K562 (cell line): Measurements from ENCODE around the gene MYOM1. TPM values are rescaled to one million over a fixed set of nuclear protein-coding genes. Genes with fewer than 3 reads are reported as not detected.
A peak's percentile ranks its signal among the peaks of the same experiment; 100 is the strongest.

ENCODE experiments used
- ELF1 ChIP-seq: fragments of 200-800 bp; sonication (Bioruptor generic); IDR thresholded peaks from 2 replicates; pipeline ENCODE4 v1.6.1; 2016; ENCODE audit warnings: missing genetic modification characterization, missing compliant biosample characterization
- FOXP1 ChIP-seq: sonication (generic); formaldehyde crosslinking; IDR thresholded peaks from 2 replicates; pipeline ENCODE4 v1.8.0; 2022; ENCODE audit warnings: mild to moderate bottlenecking, missing genetic modification reagents
- FUS ChIP-seq: fragments of 200-400 bp; formaldehyde crosslinking; optimal IDR thresholded peaks from 2 replicates; pipeline ENCODE3; 2017; ENCODE audit warnings: low read depth, low read length
- HDAC3 ChIP-seq: fragments of 450-650 bp; IDR thresholded peaks from 2 replicates; pipeline ENCODE4 v1.6.1; 2018; ENCODE audit warnings: borderline replicate concordance, mild to moderate bottlenecking, moderate library complexity; ENCODE audit not compliant: partially characterized antibody
- HLTF ChIP-seq: fragments of 450-650 bp; IDR thresholded peaks from 2 replicates; pipeline ENCODE4 v1.6.1; 2016
- MAFF ChIP-seq: IDR thresholded peaks from 2 replicates; pipeline ENCODE4 v1.6.1; 2012; ENCODE audit warnings: low read length, improper control_type of control experiment
- MED1 ChIP-seq: sonication (generic); formaldehyde crosslinking; IDR thresholded peaks from 2 replicates; pipeline ENCODE4 v1.8.1; 2023; ENCODE audit warnings: missing genetic modification reagents, borderline replicate concordance
- PCBP1 ChIP-seq: fragments of 200-400 bp; formaldehyde crosslinking; IDR thresholded peaks from 2 replicates; pipeline ENCODE4 v1.6.1; 2018; ENCODE audit warnings: mild to moderate bottlenecking, low read depth, low read length; ENCODE audit not compliant: poor library complexity, severe bottlenecking
- SMARCE1 ChIP-seq: fragments of 450-650 bp; IDR thresholded peaks from 2 replicates; pipeline ENCODE4 v1.7.1; 2016; ENCODE audit warnings: mild to moderate bottlenecking
- SRSF9 ChIP-seq: fragments of 200-400 bp; formaldehyde crosslinking; IDR thresholded peaks from 2 replicates; pipeline ENCODE4 v1.6.1; 2017; ENCODE audit warnings: low read depth, low read length, borderline replicate concordance
- XRCC5 ChIP-seq: fragments of 200-400 bp; formaldehyde crosslinking; IDR thresholded peaks from 2 replicates; pipeline ENCODE4 v1.6.1; 2017; ENCODE audit warnings: low read depth, mild to moderate bottlenecking, low read length
- ZNF23 ChIP-seq: fragments of 250-450 bp; sonication (Bioruptor Pico); IDR thresholded peaks from 2 replicates; pipeline ENCODE4 v1.4.0; 2020; ENCODE audit warnings: mild to moderate bottlenecking
- ZNF316 ChIP-seq: fragments of 450-650 bp; IDR thresholded peaks from 2 replicates; pipeline ENCODE4 v1.6.1; 2016
- ZNF778 ChIP-seq: fragments of 450-650 bp; formaldehyde crosslinking; IDR thresholded peaks from 2 replicates; pipeline ENCODE4 v1.4.0; 2020; ENCODE audit warnings: mild to moderate bottlenecking, moderate library complexity
- polyA plus RNA-seq, 8 experiments: library from polyadenylated mRNA; depleted of rRNA in 4 of 8; stranded (reverse) in 5 of 8; unstranded in 3 of 8; fragments of >200 nt; fragmentation: Nextera tagmentation in 2 of 8; fragmentation: Illumina TruSeq in 1 of 8; extraction: Ambion mirVana in 2 of 8; extraction: Trizol in 1 of 8; gene quantifications; 2 replicates each; pipeline versions ENCODE4 v1.2.1 to v1.2.3, GENCODE V29; 2011 to 2014; ENCODE audit warnings: inconsistent platforms in 1 of 8, missing spikeins in 1 of 8
- total RNA-seq, 7 experiments: library from RNA; depleted of rRNA in 6 of 7; stranded (reverse); fragments of >200 nt in 6 of 7; fragmentation: Illumina TruSeq in 2 of 7; extraction: Trizol in 2 of 7; gene quantifications; 2 replicates each; pipeline versions ENCODE4 v1.2.1 to v1.2.3, GENCODE V29; 2011 to 2021; ENCODE audit warnings: low replicate concordance in 1 of 7
- TF ChIP-seq, protein P1 (sequence below): sonication (generic); formaldehyde crosslinking; IDR thresholded peaks from 2 replicates; pipeline ENCODE4 v1.8.0; 2022; ENCODE audit warnings: mild to moderate bottlenecking, missing genetic modification reagents
- TF ChIP-seq, protein P2 (sequence below): fragments of 450-650 bp; formaldehyde crosslinking; IDR thresholded peaks from 2 replicates; pipeline ENCODE4 v1.4.0; 2022; ENCODE audit warnings: missing genetic modification characterization
- TF ChIP-seq, protein P3 (sequence below), 2 experiments: IDR thresholded peaks; 2 replicates each; pipeline ENCODE4 v1.6.1; 2011; ENCODE audit warnings: borderline replicate concordance in 1 of 2, control low read depth in 1 of 2, low read depth in 1 of 2, low read length in 1 of 2, mild to moderate bottlenecking in 1 of 2, mixed read lengths in 1 of 2, moderate library complexity in 1 of 2; ENCODE audit not compliant: insufficient read depth in 1 of 2, insufficient read length in 1 of 2, poor library complexity in 1 of 2, severe bottlenecking in 1 of 2; ENCODE audit errors: extremely low read depth in 1 of 2
- TF ChIP-seq, protein P4 (sequence below): sonication (generic); formaldehyde crosslinking; IDR thresholded peaks from 2 replicates; pipeline ENCODE4 v1.8.0; 2022; ENCODE audit warnings: mild to moderate bottlenecking, missing genetic modification reagents, borderline replicate concordance
- TF ChIP-seq, protein P5 (sequence below): sonication (generic); formaldehyde crosslinking; IDR thresholded peaks from 2 replicates; pipeline ENCODE4 v1.8.0; 2023; ENCODE audit warnings: missing genetic modification reagents, mild to moderate bottlenecking, borderline replicate concordance

MYOM1 gene
- total and polyA plus RNA-seq, 9 of the 15 experiments (the other 6 are each of a cell fraction or from before 2014, with no cell fraction given): 0.01 to 0.62 (median 0.25) TPM

DNA sequence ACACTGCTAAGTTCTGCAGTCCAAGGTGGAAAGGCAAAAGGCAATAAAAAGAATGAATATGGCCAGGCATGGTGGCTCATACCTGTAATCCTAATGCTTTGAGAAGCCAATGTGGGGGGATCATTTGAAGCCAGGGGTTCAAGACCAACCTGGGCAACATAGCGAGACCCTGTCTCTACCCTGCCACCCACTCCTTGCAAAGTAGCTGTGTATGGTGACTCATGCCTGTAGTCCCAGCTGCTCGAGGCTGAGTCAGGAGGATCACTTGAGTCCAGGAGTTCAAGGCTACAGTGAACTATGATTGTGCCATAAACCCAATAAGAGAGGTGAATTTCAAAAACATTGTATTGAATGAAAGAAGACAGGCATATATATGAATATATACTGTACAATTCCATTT is 44.6 kb upstream of the MYOM1 start (continued):
- TF ChIP-seq SRSF9 (no peak), ELF1 (no peak), HDAC3 (no peak), XRCC5 (no peak), SMARCE1 (peak; percentile 62; the same call in 1 of the 2 replicates), FUS (no peak), MAFF (0 out of 2 replicates have a peak, but pooled peaks have one; percentile 10), HLTF (no peak), MED1 (no peak), PCBP1 (no peak), FOXP1 (no peak), ZNF316 (peak; percentile 27; the same call in 1 of the 2 replicates), ZNF23 (no peak), ZNF778 (CRISPR knock-in tag) (no peak)
- TF ChIP-seq, protein P1, sequence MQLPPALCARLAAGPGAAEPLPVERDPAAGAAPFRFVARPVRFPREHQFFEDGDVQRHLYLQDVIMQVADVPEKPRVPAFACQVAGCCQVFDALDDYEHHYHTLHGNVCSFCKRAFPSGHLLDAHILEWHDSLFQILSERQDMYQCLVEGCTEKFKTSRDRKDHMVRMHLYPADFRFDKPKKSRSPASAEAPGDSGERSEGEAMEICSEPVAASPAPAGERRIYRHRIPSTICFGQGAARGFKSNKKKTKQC (CRISPR knock-in tag): no peak
- TF ChIP-seq, protein P2, sequence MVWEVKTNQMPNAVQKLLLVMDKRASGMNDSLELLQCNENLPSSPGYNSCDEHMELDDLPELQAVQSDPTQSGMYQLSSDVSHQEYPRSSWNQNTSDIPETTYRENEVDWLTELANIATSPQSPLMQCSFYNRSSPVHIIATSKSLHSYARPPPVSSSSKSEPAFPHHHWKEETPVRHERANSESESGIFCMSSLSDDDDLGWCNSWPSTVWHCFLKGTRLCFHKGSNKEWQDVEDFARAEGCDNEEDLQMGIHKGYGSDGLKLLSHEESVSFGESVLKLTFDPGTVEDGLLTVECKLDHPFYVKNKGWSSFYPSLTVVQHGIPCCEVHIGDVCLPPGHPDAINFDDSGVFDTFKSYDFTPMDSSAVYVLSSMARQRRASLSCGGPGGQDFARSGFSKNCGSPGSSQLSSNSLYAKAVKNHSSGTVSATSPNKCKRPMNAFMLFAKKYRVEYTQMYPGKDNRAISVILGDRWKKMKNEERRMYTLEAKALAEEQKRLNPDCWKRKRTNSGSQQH (CRISPR knock-in tag): no peak
- TF ChIP-seq, protein P3, sequence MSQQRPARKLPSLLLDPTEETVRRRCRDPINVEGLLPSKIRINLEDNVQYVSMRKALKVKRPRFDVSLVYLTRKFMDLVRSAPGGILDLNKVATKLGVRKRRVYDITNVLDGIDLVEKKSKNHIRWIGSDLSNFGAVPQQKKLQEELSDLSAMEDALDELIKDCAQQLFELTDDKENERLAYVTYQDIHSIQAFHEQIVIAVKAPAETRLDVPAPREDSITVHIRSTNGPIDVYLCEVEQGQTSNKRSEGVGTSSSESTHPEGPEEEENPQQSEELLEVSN (IDR thresholded peaks at IDR 0.05; ENCODE audit: borderline replicate concordance in 1 of 2, extremely low read depth in 1 of 2, insufficient read depth in 1 of 2, insufficient read length in 1 of 2, low read depth in 1 of 2, low read length in 1 of 2, poor library complexity in 1 of 2, severe bottlenecking in 1 of 2): no peak
- TF ChIP-seq, protein P4, sequence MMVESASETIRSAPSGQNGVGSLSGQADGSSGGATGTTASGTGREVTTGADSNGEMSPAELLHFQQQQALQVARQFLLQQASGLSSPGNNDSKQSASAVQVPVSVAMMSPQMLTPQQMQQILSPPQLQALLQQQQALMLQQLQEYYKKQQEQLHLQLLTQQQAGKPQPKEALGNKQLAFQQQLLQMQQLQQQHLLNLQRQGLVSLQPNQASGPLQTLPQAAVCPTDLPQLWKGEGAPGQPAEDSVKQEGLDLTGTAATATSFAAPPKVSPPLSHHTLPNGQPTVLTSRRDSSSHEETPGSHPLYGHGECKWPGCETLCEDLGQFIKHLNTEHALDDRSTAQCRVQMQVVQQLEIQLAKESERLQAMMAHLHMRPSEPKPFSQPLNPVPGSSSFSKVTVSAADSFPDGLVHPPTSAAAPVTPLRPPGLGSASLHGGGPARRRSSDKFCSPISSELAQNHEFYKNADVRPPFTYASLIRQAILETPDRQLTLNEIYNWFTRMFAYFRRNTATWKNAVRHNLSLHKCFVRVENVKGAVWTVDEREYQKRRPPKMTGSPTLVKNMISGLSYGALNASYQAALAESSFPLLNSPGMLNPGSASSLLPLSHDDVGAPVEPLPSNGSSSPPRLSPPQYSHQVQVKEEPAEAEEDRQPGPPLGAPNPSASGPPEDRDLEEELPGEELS (CRISPR knock-in tag): no peak
- TF ChIP-seq, protein P5, sequence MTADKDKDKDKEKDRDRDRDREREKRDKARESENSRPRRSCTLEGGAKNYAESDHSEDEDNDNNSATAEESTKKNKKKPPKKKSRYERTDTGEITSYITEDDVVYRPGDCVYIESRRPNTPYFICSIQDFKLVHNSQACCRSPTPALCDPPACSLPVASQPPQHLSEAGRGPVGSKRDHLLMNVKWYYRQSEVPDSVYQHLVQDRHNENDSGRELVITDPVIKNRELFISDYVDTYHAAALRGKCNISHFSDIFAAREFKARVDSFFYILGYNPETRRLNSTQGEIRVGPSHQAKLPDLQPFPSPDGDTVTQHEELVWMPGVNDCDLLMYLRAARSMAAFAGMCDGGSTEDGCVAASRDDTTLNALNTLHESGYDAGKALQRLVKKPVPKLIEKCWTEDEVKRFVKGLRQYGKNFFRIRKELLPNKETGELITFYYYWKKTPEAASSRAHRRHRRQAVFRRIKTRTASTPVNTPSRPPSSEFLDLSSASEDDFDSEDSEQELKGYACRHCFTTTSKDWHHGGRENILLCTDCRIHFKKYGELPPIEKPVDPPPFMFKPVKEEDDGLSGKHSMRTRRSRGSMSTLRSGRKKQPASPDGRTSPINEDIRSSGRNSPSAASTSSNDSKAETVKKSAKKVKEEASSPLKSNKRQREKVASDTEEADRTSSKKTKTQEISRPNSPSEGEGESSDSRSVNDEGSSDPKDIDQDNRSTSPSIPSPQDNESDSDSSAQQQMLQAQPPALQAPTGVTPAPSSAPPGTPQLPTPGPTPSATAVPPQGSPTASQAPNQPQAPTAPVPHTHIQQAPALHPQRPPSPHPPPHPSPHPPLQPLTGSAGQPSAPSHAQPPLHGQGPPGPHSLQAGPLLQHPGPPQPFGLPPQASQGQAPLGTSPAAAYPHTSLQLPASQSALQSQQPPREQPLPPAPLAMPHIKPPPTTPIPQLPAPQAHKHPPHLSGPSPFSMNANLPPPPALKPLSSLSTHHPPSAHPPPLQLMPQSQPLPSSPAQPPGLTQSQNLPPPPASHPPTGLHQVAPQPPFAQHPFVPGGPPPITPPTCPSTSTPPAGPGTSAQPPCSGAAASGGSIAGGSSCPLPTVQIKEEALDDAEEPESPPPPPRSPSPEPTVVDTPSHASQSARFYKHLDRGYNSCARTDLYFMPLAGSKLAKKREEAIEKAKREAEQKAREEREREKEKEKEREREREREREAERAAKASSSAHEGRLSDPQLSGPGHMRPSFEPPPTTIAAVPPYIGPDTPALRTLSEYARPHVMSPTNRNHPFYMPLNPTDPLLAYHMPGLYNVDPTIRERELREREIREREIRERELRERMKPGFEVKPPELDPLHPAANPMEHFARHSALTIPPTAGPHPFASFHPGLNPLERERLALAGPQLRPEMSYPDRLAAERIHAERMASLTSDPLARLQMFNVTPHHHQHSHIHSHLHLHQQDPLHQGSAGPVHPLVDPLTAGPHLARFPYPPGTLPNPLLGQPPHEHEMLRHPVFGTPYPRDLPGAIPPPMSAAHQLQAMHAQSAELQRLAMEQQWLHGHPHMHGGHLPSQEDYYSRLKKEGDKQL (CRISPR knock-in tag): no peak
